ENCODE results near the gene S100A6.

- TF ChIP-seq CTCF (IDR thresholded peaks at IDR 0.05) (no peak), POLR2A (IDR thresholded peaks at IDR 0.05) (no peak), EP300 (IDR thresholded peaks at IDR 0.05) (no peak), POLR2AphosphoS5 (IDR thresholded peaks at IDR 0.05) (no peak)
Observed at GRCh38 chr1:153577138-153577537, 41.3 kb upstream of the S100A6 start.
